GM23338 (cell line): ENCODE measurements around the gene TMEM117. TPM values are rescaled to one million over a fixed set of nuclear protein-coding genes. Genes with fewer than 3 reads are reported as not detected.

Source experiments
- ATAC-seq: fragments of 200-7000 bp; cut with Tn5 transposase; 3 replicates; pipeline ENCODE4 v1.9.1; 2020
- DNase-seq: peaks from one replicate; pipeline ENCODE4 v3.0.0-alpha.2; 2015; ENCODE audit warnings: low spot score
- H2AFZ ChIP-seq: fragments of 200-600 bp; sonication (generic); 2 replicates; pipeline ENCODE4 v1.8.0; 2016; ENCODE audit warnings: antibody characterized with exemption, mild to moderate bottlenecking, moderate library complexity
- H3F3A ChIP-seq: fragments of 200-600 bp; sonication (generic); replicated peaks from 2 replicates; pipeline ENCODE4 v1.8.0; 2017; ENCODE audit warnings: antibody characterized with exemption, mixed run types, low read depth
- H3K27ac ChIP-seq: fragments of 200-600 bp; sonication (generic); 2 replicates; pipeline ENCODE4 v1.6.1; 2016; ENCODE audit warnings: low read depth
- H3K27me3 ChIP-seq: fragments of 200-600 bp; sonication (generic); 2 replicates; pipeline ENCODE4 v1.8.0; 2016; ENCODE audit warnings: mild to moderate bottlenecking, mixed run types, moderate library complexity; ENCODE audit not compliant: insufficient read depth
- H3K36me3 ChIP-seq: fragments of 200-600 bp; sonication (generic); 2 replicates; pipeline ENCODE4 v1.8.0; 2016; ENCODE audit warnings: mild to moderate bottlenecking; ENCODE audit not compliant: insufficient read depth
- H3K4me1 ChIP-seq: fragments of 200-600 bp; sonication (generic); 2 replicates; pipeline ENCODE4 v1.8.0; 2016; ENCODE audit warnings: mild to moderate bottlenecking, moderate library complexity; ENCODE audit not compliant: insufficient read depth
- H3K4me2 ChIP-seq: fragments of 200-600 bp; sonication (generic); 2 replicates; pipeline ENCODE4 v1.7.1; 2017; ENCODE audit warnings: mixed run types
- H3K4me3 ChIP-seq: fragments of 200-600 bp; sonication (generic); 2 replicates; pipeline ENCODE4 v1.6.1; 2016; ENCODE audit warnings: mixed run types
- H3K79me2 ChIP-seq: fragments of 200-600 bp; sonication (generic); replicated peaks from 2 replicates; pipeline ENCODE4 v1.8.0; 2017; ENCODE audit warnings: mild to moderate bottlenecking; ENCODE audit not compliant: insufficient read depth
- H3K9me2 ChIP-seq: fragments of 200-600 bp; sonication (generic); 2 replicates; pipeline ENCODE4 v1.8.0; 2017; ENCODE audit not compliant: insufficient read depth
- H4K20me1 ChIP-seq: fragments of 200-600 bp; sonication (generic); replicated peaks from 2 replicates; pipeline ENCODE4 v1.8.0; 2017; ENCODE audit warnings: mild to moderate bottlenecking; ENCODE audit not compliant: insufficient read depth
- H3K27ac Mint-ChIP-seq: 2 replicates; pipeline ENCODE4 v1.8.0; 2020; ENCODE audit warnings: inconsistent platforms, mild to moderate bottlenecking, moderate library complexity, mixed read lengths
- H3K27me3 Mint-ChIP-seq: 3 replicates; pipeline ENCODE4 v1.8.0; 2022; ENCODE audit warnings: low read depth, mild to moderate bottlenecking, moderate library complexity, mixed read lengths, inconsistent platforms; ENCODE audit not compliant: insufficient read depth, poor library complexity
- H3K36me3 Mint-ChIP-seq: 3 replicates; pipeline ENCODE4 v1.8.0; 2021; ENCODE audit warnings: low read depth, mild to moderate bottlenecking, inconsistent platforms, moderate library complexity, mixed read lengths
- H3K4me1 Mint-ChIP-seq: 3 replicates; pipeline ENCODE4 v1.8.0; 2020; ENCODE audit warnings: mild to moderate bottlenecking, inconsistent platforms, mixed read lengths
- H3K4me3 Mint-ChIP-seq: 3 replicates; pipeline ENCODE4 v1.8.0; 2021; ENCODE audit warnings: moderate library complexity, mild to moderate bottlenecking, inconsistent platforms, mixed read lengths
- H3K9me3 Mint-ChIP-seq: 3 replicates; pipeline ENCODE4 v1.8.0; 2020; ENCODE audit warnings: moderate library complexity, mild to moderate bottlenecking, inconsistent platforms, mixed read lengths
- CREB1 ChIP-seq: fragments of 250-450 bp; sonication (Bioruptor Pico); IDR thresholded peaks from 2 replicates; pipeline ENCODE4 v1.5.0; 2020; ENCODE audit warnings: low read depth, mild to moderate bottlenecking, moderate library complexity
- CTCF ChIP-seq, 2 experiments: fragments of 200-600 bp in 1 of 2; sonication (generic) in 1 of 2; conservative IDR thresholded peaks; 2 replicates each; pipeline versions ENCODE4 v1.5.1 to v1.6.1; 2016 to 2017; ENCODE audit warnings: antibody characterized with exemption in 2 of 2, low read depth in 2 of 2, mild to moderate bottlenecking in 2 of 2, moderate library complexity in 1 of 2
- ETS1 ChIP-seq: IDR thresholded peaks from 2 replicates; pipeline ENCODE4 v1.6.1; 2016; ENCODE audit warnings: antibody characterized with exemption
- EZH2 ChIP-seq: fragments of 200-600 bp; sonication (generic); IDR thresholded peaks from one replicate; pipeline ENCODE4 v1.8.0; 2017; ENCODE audit warnings: antibody characterized with exemption, mild to moderate bottlenecking, low read depth; ENCODE audit not compliant: unreplicated experiment
- EZH2phosphoT487 ChIP-seq: fragments of 200-600 bp; sonication (generic); IDR thresholded peaks from one replicate; pipeline ENCODE4 v1.8.1; 2018; ENCODE audit warnings: antibody characterized with exemption; ENCODE audit not compliant: unreplicated experiment
- JUNB ChIP-seq: IDR thresholded peaks from one replicate; pipeline ENCODE4 v1.6.1; 2016; ENCODE audit warnings: antibody characterized with exemption; ENCODE audit not compliant: unreplicated experiment
- NANOG ChIP-seq: IDR thresholded peaks from 2 replicates; pipeline ENCODE4 v1.6.1; 2016; ENCODE audit warnings: antibody characterized with exemption, borderline replicate concordance
- POLR2AphosphoS5 ChIP-seq: IDR thresholded peaks from 2 replicates; pipeline ENCODE4 v1.6.1; 2016; ENCODE audit warnings: antibody characterized with exemption, low read depth
- REST ChIP-seq: IDR thresholded peaks from one replicate; pipeline ENCODE4 v1.6.1; 2018; ENCODE audit warnings: antibody characterized with exemption; ENCODE audit not compliant: unreplicated experiment
- STAT1 ChIP-seq: IDR thresholded peaks from one replicate; pipeline ENCODE4 v1.6.1; 2016; ENCODE audit warnings: antibody characterized with exemption; ENCODE audit not compliant: unreplicated experiment
- ZNF114 ChIP-seq: fragments of 250-450 bp; sonication (Bioruptor Pico); IDR thresholded peaks from 2 replicates; pipeline ENCODE4 v1.5.0; 2020; ENCODE audit warnings: mild to moderate bottlenecking, moderate library complexity
- ZNF331 ChIP-seq: fragments of 250-450 bp; sonication (Bioruptor Pico); IDR thresholded peaks from 2 replicates; pipeline ENCODE4 v1.5.0; 2020; ENCODE audit warnings: low read depth, mild to moderate bottlenecking, moderate library complexity
- ZNF462 ChIP-seq: fragments of 250-450 bp; sonication (Bioruptor Pico); IDR thresholded peaks from 2 replicates; pipeline ENCODE4 v1.5.0; 2020; ENCODE audit warnings: mild to moderate bottlenecking, moderate library complexity
- polyA plus RNA-seq: library from polyadenylated mRNA; unstranded; fragments of >200 nt; fragmentation: Nextera tagmentation; extraction: Ambion mirVana; gene quantifications from 2 replicates; pipeline ENCODE4 v1.2.1, GENCODE V29; 2016
- total RNA-seq: library from RNA; depleted of rRNA; stranded (reverse); fragments of >200 nt; shearing (Covaris generic); gene quantifications from 2 replicates; pipeline ENCODE4 v1.2.3, GENCODE V29; 2014

The TMEM117 gene
- total and polyA plus RNA-seq, 2 experiments from 2014 or later, result 0.94 to 1.6 TPM

GRCh38 chr12:44019118-44019517 is 183.2 kb downstream of the TMEM117 start:
- H3K9me3 Mint-ChIP-seq, result no peaks in the 10 kb centered on the region; the same call in 2 of the 3 replicates
- peaks cover 3% of the 10 kb centered on the region for H3K27me3 Mint-ChIP-seq
- Histone ChIP-seq H3K36me3 (no peaks in the 10 kb centered on the region), H3K79me2 (no peaks in the 10 kb centered on the region), H3K4me2 (no peak overlapping the region), H3K4me3 (no peak overlapping the region), H2AFZ (peak overlapping the region; percentile 29; the same call in 1 of the 2 replicates), H3F3A (no peaks in the 10 kb centered on the region), H3K4me1 (no peaks in the 10 kb centered on the region; the same call in 1 of the 2 replicates), H3K27ac (no peak overlapping the region), H3K9me2 (no peaks in the 10 kb centered on the region), H4K20me1 (no peaks in the 10 kb centered on the region), H3K27me3 (no peaks in the 10 kb centered on the region)
- no peak for TF ChIP-seq STAT1
- no peak for TF ChIP-seq CREB1 (CRISPR knock-in tag)
- TF ChIP-seq EZH2phosphoT487, result no peak
- no peak for TF ChIP-seq ZNF331 (CRISPR knock-in tag)
- TF ChIP-seq JUNB, result no peak
- no peak for TF ChIP-seq ETS1
- no peak for TF ChIP-seq POLR2AphosphoS5
- TF ChIP-seq ZNF462 (CRISPR knock-in tag), result no peak
- TF ChIP-seq NANOG, result no peak
- no peak for TF ChIP-seq CTCF (conservative IDR thresholded peaks at IDR 0.05; ENCODE audit: low read depth in 2 of 2)
- TF ChIP-seq REST, result no peak
- TF ChIP-seq EZH2, result no peak
- no peak for TF ChIP-seq ZNF114 (CRISPR knock-in tag)
- H3K36me3 Mint-ChIP-seq, result no peaks in the 10 kb centered on the region
- H3K4me1 Mint-ChIP-seq, result peaks cover 16% of the 10 kb centered on the region
- H3K27ac Mint-ChIP-seq, result no peak overlapping the region
- no peak overlapping the region for H3K4me3 Mint-ChIP-seq
- DNase-seq (peak; percentile 15), ATAC-seq (peak; percentile 89)
